Breast epithelium (tissue), 3 donors: Measurements from ENCODE around the gene KIFAP3.

ENCODE experiments used
- POLR2A ChIP-seq: fragments of 450-650 bp; IDR thresholded peaks from one replicate; pipeline ENCODE4 v1.6.1; 2016; ENCODE audit warnings: antibody characterized with exemption, mild to moderate bottlenecking, moderate library complexity
- TF ChIP-seq, protein P1 (sequence below), 3 donors: fragments of 450-650 bp; IDR thresholded peaks; one replicate each; pipeline ENCODE4 v1.5.1; 2016 to 2017; ENCODE audit warnings: antibody characterized with exemption in 3 of 3, mild to moderate bottlenecking in 3 of 3, moderate library complexity in 3 of 3

DNA sequence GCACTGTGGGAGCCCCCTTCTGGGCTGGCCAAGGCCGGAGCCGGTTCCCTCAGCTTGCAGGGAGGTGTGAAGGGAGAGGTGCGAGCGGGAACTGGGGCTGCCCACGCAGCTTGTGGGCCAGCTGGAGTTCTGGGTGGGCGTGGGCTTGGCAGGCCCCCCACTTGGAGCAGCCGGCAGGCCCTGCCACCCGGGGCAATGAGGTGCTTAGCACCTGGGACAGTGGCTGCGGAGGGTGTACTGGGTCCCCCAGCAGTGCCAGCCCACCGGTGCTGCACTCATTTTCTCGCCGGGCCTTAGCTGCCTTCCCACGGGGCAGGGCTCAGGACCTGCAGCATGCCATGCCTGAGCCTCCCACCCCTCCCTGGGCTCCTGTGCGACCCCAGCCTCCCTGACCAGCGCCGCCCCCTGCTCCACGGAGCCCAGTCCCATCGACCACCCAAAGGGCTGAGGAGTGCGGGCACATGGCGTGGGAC, 192.4 kb downstream of the KIFAP3 start:
- TF ChIP-seq, protein P1, sequence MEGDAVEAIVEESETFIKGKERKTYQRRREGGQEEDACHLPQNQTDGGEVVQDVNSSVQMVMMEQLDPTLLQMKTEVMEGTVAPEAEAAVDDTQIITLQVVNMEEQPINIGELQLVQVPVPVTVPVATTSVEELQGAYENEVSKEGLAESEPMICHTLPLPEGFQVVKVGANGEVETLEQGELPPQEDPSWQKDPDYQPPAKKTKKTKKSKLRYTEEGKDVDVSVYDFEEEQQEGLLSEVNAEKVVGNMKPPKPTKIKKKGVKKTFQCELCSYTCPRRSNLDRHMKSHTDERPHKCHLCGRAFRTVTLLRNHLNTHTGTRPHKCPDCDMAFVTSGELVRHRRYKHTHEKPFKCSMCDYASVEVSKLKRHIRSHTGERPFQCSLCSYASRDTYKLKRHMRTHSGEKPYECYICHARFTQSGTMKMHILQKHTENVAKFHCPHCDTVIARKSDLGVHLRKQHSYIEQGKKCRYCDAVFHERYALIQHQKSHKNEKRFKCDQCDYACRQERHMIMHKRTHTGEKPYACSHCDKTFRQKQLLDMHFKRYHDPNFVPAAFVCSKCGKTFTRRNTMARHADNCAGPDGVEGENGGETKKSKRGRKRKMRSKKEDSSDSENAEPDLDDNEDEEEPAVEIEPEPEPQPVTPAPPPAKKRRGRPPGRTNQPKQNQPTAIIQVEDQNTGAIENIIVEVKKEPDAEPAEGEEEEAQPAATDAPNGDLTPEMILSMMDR (IDR thresholded peaks at IDR 0.05), result no peak
- TF ChIP-seq POLR2A, result no peak
